Measurements from ENCODE around the gene TIA1.

Gene TIA1

DNA sequence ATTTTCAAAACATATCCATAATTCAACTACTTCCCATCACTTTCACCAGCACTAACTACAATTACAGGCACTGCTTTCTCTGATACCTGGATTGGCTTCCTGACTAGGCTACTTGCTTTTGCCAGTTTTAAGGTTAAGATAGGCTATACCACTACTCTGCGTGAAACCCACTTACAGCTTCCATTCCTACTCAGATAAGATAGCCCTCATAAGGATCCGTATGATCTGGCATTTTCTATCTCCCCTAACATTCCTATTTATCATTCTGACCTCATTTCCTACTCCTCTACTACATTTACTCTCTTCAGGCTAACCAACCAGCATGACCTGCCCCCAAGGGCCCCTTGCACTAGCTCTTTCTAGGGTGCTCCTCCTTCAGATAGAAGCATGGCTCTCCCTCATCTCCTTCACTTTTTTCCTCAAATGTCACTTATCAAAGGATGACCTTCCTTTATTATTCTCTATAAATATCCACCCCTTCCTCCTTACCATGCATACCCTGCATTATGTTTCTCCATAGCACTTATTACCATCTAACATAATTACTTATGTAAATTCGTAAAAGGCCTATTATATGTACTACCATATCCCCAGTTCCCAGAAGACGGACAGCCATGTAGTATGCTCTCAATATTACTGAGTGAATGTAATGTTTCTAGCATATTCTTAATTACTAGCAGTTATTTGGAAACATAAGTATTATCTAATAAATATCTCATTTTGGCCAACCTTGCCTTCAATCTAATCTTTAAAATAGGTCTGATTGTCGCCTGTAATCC is 4.4 kb downstream of the TIA1 start:
- no peaks in the 10 kb centered on the region for H3K27me3 ChIP-seq (ENCODE audit: insufficient read depth, low read depth)
- H3K36me3 ChIP-seq (ENCODE audit: insufficient read depth), result no peaks in the 10 kb centered on the region
- no peak overlapping the region for H3K4me2 ChIP-seq
- peaks cover 39% of the 10 kb centered on the region for H3K4me1 ChIP-seq (ENCODE audit: low read depth, poor library complexity, severe bottlenecking)
- no peak overlapping the region for H3K4me3 ChIP-seq (IDR thresholded peaks at IDR 0.05; ENCODE audit: insufficient read depth, low read depth, low read length)
- no peak overlapping the region for H3K27ac ChIP-seq
- peaks cover 3% of the 10 kb centered on the region; the same call in 1 of the 2 replicates for H4K20me1 ChIP-seq (ENCODE audit: insufficient read depth)
- peaks cover 94% of the 10 kb centered on the region for H3K79me2 ChIP-seq (ENCODE audit: insufficient read depth, low read depth)
- TF ChIP-seq CTCF (conservative IDR thresholded peaks at IDR 0.05; ENCODE audit: low read depth, low read length), result no peak
- no peak overlapping the region for H3K9ac ChIP-seq
- no peak overlapping the region for H2AFZ ChIP-seq (ENCODE audit: low read depth)

DNA sequence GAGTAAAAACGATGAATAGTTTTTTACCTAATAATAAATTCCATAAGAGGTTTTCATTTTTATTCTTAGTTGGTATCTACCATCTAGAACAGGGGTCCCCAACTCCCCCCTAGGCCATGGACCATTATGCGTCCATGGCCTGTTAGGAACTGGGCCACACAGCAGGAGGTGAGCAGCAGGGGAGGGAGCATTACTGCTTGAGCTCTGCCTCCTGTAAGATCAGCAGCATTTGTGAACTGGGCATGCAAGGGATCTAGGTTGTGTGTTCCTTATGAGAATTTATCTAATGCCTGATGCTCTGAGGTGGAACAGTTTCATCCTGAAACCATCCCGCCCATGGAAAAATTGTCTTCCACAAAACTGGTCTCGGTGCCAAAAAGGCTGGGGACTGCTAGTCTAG is 5.9 kb downstream of the TIA1 start:
- H3K4me2 ChIP-seq, result no peak overlapping the region
- no peaks in the 10 kb centered on the region; the same call in 1 of the 2 replicates for H3K36me3 ChIP-seq (ENCODE audit: insufficient read depth)
- TF ChIP-seq CTCF (conservative IDR thresholded peaks at IDR 0.05; ENCODE audit: low read depth, low read length), result no peak
- peaks cover 3% of the 10 kb centered on the region; the same call in 1 of the 2 replicates for H4K20me1 ChIP-seq (ENCODE audit: insufficient read depth)
- H3K79me2 ChIP-seq (ENCODE audit: insufficient read depth, low read depth), result peaks cover 100% of the 10 kb centered on the region
- no peak overlapping the region for H2AFZ ChIP-seq (ENCODE audit: low read depth)
- no peaks in the 10 kb centered on the region for H3K27me3 ChIP-seq (ENCODE audit: insufficient read depth, low read depth)
- no peak overlapping the region for H3K9ac ChIP-seq
- peaks cover 39% of the 10 kb centered on the region for H3K4me1 ChIP-seq (ENCODE audit: low read depth, poor library complexity, severe bottlenecking)
- H3K27ac ChIP-seq, result no peak overlapping the region
- H3K4me3 ChIP-seq (IDR thresholded peaks at IDR 0.05; ENCODE audit: insufficient read depth, low read depth, low read length), result no peak overlapping the region

DNA sequence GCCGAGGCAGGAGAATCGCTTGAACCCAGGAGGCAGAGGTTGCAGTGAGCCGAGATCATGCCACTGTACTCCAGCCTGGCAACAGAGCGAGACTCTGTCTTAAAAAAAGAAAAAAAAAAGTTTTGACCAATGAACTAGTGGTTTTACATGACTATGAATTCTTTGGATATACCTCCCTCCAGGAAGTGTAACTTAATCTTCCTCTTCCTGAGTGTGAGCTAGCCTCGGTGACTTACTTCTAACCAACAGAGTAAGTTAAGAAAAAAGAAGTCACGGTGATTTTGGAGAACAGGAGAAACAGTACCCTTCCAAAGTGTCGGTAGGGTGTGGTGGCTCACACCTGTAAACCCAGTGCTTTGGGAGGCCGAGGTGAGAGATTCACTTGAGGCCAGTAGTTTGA is 7.1 kb downstream of the TIA1 start:
- no peak overlapping the region for H3K4me3 ChIP-seq (IDR thresholded peaks at IDR 0.05; ENCODE audit: insufficient read depth, low read depth, low read length)
- H4K20me1 ChIP-seq (ENCODE audit: insufficient read depth), result peaks cover 3% of the 10 kb centered on the region; the same call in 1 of the 2 replicates
- no peak overlapping the region for H2AFZ ChIP-seq (ENCODE audit: low read depth)
- no peak for TF ChIP-seq CTCF (conservative IDR thresholded peaks at IDR 0.05; ENCODE audit: low read depth, low read length)
- no peaks in the 10 kb centered on the region for H3K27me3 ChIP-seq (ENCODE audit: insufficient read depth, low read depth)
- peaks cover 99% of the 10 kb centered on the region for H3K79me2 ChIP-seq (ENCODE audit: insufficient read depth, low read depth)
- H3K9ac ChIP-seq, result no peak overlapping the region
- no peaks in the 10 kb centered on the region; the same call in 1 of the 2 replicates for H3K36me3 ChIP-seq (ENCODE audit: insufficient read depth)
- no peak overlapping the region for H3K27ac ChIP-seq
- H3K4me1 ChIP-seq (ENCODE audit: low read depth, poor library complexity, severe bottlenecking), result peaks cover 42% of the 10 kb centered on the region
- no peak overlapping the region for H3K4me2 ChIP-seq

DNA sequence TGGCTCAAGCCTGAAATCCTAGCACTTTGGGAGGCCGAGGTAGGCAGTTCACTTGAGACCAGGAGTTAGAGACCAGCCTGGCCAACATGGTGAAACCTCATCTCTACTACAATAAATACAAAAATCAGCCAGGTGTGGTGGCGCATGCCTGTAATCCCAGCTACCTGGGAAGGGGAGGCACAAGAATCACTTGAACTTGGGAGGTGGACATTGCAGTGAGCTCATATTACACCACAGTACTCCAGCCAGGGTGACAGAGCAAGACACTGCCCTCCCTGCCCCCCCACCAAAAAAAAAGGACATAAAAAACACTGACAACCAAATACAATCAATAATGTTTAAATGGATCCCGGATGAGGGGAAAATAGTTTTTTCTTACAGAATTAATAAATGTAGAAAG is 7.8 kb downstream of the TIA1 start:
- H3K36me3 ChIP-seq (ENCODE audit: insufficient read depth), result no peaks in the 10 kb centered on the region; the same call in 1 of the 2 replicates
- no peak overlapping the region for H2AFZ ChIP-seq (ENCODE audit: low read depth)
- no peak overlapping the region for H3K9ac ChIP-seq
- peaks cover 42% of the 10 kb centered on the region for H3K4me1 ChIP-seq (ENCODE audit: low read depth, poor library complexity, severe bottlenecking)
- no peaks in the 10 kb centered on the region for H3K27me3 ChIP-seq (ENCODE audit: insufficient read depth, low read depth)
- no peak for TF ChIP-seq CTCF (conservative IDR thresholded peaks at IDR 0.05; ENCODE audit: low read depth, low read length)
- H3K27ac ChIP-seq, result no peak overlapping the region
- no peak overlapping the region for H3K4me3 ChIP-seq (IDR thresholded peaks at IDR 0.05; ENCODE audit: insufficient read depth, low read depth, low read length)
- no peak overlapping the region for H3K4me2 ChIP-seq
- peaks cover 98% of the 10 kb centered on the region for H3K79me2 ChIP-seq (ENCODE audit: insufficient read depth, low read depth)
- H4K20me1 ChIP-seq (ENCODE audit: insufficient read depth), result peaks cover 3% of the 10 kb centered on the region; the same call in 1 of the 2 replicates

All from KMS-11 (cell line).